IPS-20b (cell line): ENCODE results near the gene COMMD3.
"Not testable (repeated sequence)": the region's sequence is repeated elsewhere in the genome, so short reads cannot be mapped to it uniquely, and the experiment has no call there.

Experiments
- H3K27ac ChIP-seq: one replicate; pipeline ENCODE4 v1.5.1; 2013; ENCODE audit warnings: low read length
- H3K27me3 ChIP-seq: 2 replicates; pipeline ENCODE4 v1.6.1; 2013; ENCODE audit warnings: mild to moderate bottlenecking, low read length, inconsistent platforms; ENCODE audit not compliant: insufficient read depth
- H3K36me3 ChIP-seq: 2 replicates; pipeline ENCODE4 v1.6.1; 2013; ENCODE audit warnings: low read depth, mild to moderate bottlenecking, inconsistent platforms, low read length, moderate library complexity; ENCODE audit not compliant: insufficient read depth
- H3K4me1 ChIP-seq: 2 replicates; pipeline ENCODE4 v1.6.1; 2013; ENCODE audit warnings: mild to moderate bottlenecking, control low read depth, inconsistent platforms, low read length, moderate library complexity; ENCODE audit not compliant: insufficient read depth
- H3K4me3 ChIP-seq: 2 replicates; pipeline ENCODE4 v1.5.1; 2013; ENCODE audit warnings: mild to moderate bottlenecking, low read length, inconsistent platforms
- H3K9ac ChIP-seq: 2 replicates; pipeline ENCODE4 v1.6.1; 2013; ENCODE audit warnings: low read depth, mild to moderate bottlenecking, inconsistent platforms, low read length, moderate library complexity
- H3K9me3 ChIP-seq: 2 replicates; pipeline ENCODE4 v1.6.1; 2013; ENCODE audit warnings: mild to moderate bottlenecking, low read depth, low read length, inconsistent platforms; ENCODE audit not compliant: insufficient read depth

The COMMD3 gene

DNA sequence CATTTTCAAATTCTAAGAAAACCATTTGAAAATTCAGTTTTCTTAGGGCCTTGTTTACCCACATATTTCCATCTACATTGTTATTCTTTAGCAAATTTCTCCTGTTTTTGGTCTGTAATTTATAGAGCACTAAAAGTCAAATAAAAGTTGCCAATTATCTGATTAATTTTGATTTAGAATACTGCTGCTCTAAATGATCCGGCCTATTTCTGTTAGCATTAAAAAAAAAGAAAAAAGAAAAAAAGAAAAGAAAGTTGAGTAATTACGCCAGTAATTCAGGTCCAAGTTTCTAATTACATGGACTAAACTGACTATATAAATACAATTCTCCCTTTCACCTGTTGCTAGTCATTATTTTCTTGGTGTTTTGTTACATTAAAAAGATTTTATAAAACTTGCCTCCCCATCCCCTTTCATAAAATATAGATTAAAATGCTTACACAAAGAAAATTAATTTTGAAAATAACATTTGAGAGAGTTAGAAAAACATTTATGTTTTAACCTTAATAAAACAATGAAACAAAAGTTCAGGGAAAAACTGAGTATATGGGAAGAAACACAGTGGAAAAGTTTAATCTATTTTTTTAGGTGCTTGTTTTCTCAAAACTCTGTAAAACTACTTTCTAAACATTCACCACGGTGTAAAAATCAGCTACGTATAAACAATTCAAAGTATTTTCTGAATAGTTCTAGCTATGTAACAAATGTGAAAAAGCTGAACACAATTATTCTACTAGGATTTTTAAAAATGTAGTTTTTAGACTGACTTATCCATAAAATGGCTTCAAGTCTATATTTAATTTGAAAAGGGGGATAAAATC is 6.8 kb upstream of the COMMD3 start:
- no peak overlapping the region for H3K9ac ChIP-seq
- no peaks in the 10 kb centered on the region for H3K4me1 ChIP-seq
- no peak overlapping the region for H3K27ac ChIP-seq
- H3K36me3 ChIP-seq: no peaks in the 10 kb centered on the region
- peaks cover 17% of the 10 kb centered on the region for H3K27me3 ChIP-seq
- H3K4me3 ChIP-seq: no peak overlapping the region
- H3K9me3 ChIP-seq: no peaks in the 10 kb centered on the region

DNA sequence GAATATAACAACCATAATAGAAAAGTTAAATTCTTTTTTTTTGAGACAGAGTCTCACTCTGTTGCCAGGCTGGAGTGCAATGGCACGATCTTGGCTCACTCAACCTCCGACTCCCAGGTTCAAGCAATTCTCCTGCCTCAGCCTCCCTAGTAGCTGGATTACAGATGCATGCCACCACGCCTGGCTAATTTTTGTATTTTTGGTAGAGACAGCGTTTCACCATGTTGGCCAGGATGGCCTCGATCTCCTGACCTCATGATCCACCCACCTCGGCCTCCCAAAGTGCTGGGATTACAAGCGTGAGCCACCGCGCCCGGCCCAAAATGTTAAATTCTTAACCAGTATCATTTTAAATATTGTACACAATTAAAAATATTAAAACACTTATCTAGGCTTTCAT is 6.2 kb upstream of the COMMD3 start:
- H3K27ac ChIP-seq, H3K4me1 ChIP-seq, H3K4me3 ChIP-seq, H3K36me3 ChIP-seq, H3K9me3 ChIP-seq, H3K9ac ChIP-seq: not testable (repeated sequence)
- peaks cover 23% of the 10 kb centered on the region for H3K27me3 ChIP-seq

DNA sequence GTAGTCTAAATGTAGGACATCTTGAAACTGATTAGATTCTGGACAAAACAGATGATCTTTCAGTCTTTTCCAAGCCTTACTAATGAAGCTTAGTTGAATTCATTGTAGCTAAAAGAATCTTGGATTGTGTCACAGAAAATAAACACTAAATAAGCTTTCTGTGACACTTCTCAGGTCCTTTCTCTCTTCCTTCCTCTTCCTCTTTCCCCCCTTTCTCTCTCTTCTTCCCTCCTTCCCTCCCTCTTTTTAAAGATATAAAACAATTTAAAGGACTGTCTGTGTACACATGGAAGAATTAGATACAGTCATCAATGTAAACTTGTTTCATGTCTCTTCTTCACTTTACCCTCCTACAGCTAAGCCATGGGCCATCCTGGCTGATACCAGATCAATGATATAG is 5.3 kb upstream of the COMMD3 start:
- Histone ChIP-seq H3K4me1 (peaks cover 4% of the 10 kb centered on the region; the same call in 1 of the 2 replicates), H3K4me3 (no peak overlapping the region), H3K9me3 (no peaks in the 10 kb centered on the region), H3K27me3 (peaks cover 31% of the 10 kb centered on the region), H3K27ac (no peak overlapping the region), H3K36me3 (no peaks in the 10 kb centered on the region), H3K9ac (no peak overlapping the region)

DNA sequence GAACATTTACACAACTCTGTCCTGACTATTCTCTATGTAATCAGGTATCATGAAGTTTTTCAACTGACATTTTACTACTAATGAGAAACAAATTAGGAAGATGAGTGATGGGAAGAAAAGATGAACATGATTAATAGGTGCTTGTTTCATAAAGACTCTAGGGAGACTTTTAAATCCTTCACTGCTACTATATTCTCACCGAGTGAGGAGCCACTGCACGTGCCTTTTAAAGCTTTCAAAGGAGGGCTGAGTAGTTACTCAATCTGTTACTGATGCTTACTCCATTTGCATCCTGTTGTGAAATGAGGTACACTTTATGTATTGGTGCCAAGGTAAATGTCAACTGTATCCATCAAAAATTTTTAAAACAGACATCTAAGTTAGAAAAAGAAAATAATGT is 1.3 kb upstream of the COMMD3 start:
- H3K27me3 ChIP-seq: peaks cover 65% of the 10 kb centered on the region
- no peak overlapping the region for H3K9ac ChIP-seq
- no peaks in the 10 kb centered on the region for H3K9me3 ChIP-seq

DNA sequence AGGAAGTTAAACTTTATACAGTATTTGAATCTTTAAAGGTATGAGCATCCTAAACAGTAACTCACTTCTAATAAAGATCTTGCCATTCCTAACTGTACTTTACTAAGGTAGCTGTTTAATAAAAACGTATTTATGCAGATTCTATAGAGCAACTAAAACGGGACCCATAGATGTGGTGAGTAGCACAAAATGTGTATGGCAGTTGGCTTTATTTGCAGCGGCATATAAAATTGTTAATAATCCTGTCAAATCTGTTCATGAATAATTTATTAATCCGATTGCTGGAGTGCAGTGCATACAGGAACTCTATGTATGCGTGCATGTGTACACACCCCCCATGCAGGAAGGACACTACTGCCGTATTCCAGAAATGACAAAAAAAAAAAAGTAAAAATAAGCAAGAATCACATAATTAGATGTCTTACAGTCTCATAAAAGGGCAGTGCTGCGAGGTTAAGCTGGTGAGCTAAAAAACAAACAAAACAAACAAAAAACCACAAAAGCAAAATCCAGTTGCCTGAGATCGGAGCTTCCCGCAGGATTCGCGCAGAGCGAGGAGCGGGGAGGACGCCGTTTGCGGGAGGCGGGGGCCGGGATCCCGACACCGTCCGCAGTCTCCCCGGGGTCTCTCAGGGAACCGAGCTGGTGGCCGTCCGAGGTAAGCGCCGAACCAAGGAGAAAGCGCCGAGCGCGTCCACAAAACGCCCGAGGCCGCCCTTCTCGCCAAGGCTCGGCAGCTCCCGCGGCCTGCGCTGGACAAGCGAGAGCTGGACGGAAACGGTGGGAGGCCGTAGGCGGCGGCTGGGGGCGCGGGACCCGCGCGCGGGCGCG is 518 bp upstream of the COMMD3 start:
- peak overlapping the region; percentile 72 for H3K4me3 ChIP-seq
- H3K9ac ChIP-seq: peak overlapping the region; percentile 19; the same call in 1 of the 2 replicates
- H3K27me3 ChIP-seq: peaks cover 70% of the 10 kb centered on the region

More for the DNA sequence above, 1.3 kb upstream of the COMMD3 start:
- Histone ChIP-seq H3K4me3 (no peak overlapping the region), H3K4me1 (peaks cover 19% of the 10 kb centered on the region; the same call in 1 of the 2 replicates), H3K27ac (no peak overlapping the region), H3K36me3 (no peaks in the 10 kb centered on the region)

DNA sequence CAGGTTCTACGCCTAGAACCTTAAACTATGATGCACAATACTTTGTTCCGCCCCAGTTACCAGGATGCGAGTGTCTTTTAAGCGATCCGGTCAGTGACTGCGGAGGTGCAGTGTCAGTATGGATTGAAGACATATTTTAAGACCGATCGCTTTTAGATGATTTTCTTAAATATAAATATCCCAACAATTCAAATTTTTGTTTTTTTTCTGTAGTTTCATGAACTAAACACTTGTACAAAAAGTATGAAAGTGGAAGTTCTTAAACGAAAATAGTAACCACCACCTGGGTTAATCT is 835 bp downstream of the COMMD3 start:
- H3K27me3 ChIP-seq: peaks cover 73% of the 10 kb centered on the region
- H3K36me3 ChIP-seq: no peaks in the 10 kb centered on the region
- no peaks in the 10 kb centered on the region for H3K9me3 ChIP-seq
- peak overlapping the region; percentile 80 for H3K4me3 ChIP-seq
- peak overlapping the region; percentile 16; the same call in 1 of the 2 replicates for H3K9ac ChIP-seq
- no peak overlapping the region for H3K27ac ChIP-seq
- peaks cover 22% of the 10 kb centered on the region; the same call in 1 of the 2 replicates for H3K4me1 ChIP-seq

More for the DNA sequence above, 518 bp upstream of the COMMD3 start:
- peaks cover 22% of the 10 kb centered on the region; the same call in 1 of the 2 replicates for H3K4me1 ChIP-seq
- H3K9me3 ChIP-seq: no peaks in the 10 kb centered on the region
- no peaks in the 10 kb centered on the region for H3K36me3 ChIP-seq
- H3K27ac ChIP-seq: no peak overlapping the region

DNA sequence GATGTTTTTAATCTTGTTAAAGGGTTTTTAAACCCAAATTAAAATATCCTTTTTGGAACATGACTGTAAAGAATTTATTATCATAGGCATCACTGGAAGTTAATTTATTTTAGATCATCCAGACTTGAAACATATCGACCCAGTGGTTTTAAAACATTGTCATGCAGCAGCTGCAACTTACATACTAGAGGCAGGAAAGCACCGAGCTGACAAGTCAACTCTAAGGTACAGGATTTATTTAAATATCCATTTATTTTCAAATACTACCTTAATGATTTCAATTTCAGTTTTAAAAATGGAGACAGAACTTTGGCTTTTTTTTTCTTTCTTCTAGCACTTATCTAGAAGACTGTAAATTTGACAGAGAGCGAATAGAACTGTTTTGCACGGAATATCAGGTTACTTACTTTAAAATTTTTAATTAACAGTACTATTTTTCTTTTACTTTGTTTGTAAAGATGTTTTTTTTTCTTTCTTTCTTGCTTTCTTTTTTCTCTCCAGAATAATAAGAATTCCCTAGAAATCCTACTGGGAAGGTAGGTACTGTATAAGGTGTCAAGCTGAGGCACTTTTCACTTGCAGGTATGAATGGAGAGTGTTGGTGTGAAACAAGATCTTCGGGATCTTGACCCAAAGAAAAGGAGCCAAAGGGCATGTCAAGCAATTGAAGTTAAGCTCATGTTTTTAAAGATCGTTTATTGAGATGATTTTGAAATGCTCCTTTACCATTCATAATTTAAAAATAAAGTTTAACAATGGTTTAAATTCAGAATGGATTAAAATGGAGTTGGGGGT is 1.8 kb downstream of the COMMD3 start:
- H3K27ac ChIP-seq: no peak overlapping the region

DNA sequence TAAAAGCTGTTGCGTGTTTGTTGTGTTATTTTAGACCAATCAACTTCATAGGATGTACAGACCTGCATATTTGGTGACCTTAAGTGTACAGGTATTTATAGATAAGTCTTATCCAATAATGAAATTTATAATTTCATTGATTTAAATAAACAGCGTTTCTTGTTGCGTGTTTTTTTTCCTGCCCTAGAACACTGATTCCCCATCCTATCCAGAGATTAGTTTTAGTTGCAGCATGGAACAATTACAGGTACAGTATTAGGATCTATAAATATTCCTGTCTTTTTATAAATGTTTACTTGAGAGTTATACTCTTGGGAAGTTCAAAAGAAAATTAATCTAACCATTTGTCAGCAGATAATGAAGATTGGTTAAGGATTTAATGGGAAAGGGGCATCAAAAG is 2.6 kb downstream of the COMMD3 start:
- peaks cover 26% of the 10 kb centered on the region; the same call in 1 of the 2 replicates for H3K4me1 ChIP-seq
- no peak overlapping the region for H3K27ac ChIP-seq
- peaks cover 80% of the 10 kb centered on the region for H3K27me3 ChIP-seq

More for the DNA sequence above, 1.8 kb downstream of the COMMD3 start:
- H3K4me3 ChIP-seq: no peak overlapping the region
- H3K27me3 ChIP-seq: peaks cover 80% of the 10 kb centered on the region
- H3K9ac ChIP-seq: no peak overlapping the region
- H3K36me3 ChIP-seq: no peaks in the 10 kb centered on the region
- H3K4me1 ChIP-seq: peaks cover 22% of the 10 kb centered on the region; the same call in 1 of the 2 replicates
- no peaks in the 10 kb centered on the region for H3K9me3 ChIP-seq

DNA sequence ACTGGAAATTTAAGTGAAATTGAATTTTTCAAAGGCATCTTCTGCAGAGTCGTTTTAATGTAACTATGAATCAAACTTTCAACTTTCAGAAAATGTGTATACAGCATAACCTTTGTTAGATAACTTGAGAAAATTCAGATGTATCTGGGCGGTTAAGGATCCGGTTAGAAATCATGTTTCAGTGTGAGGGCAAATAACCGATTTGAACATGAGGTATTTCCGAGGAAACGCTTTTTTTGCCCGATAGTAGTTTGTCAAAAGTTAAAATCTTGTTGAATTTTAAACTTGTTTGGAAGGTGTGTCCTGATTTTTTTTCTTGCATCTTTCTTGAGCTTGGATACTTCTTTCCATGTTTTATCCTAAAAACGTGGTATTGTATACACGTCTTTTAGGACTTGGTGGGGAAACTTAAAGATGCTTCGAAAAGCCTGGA is 3.4 kb downstream of the COMMD3 start:
- no peaks in the 10 kb centered on the region for H3K36me3 ChIP-seq
- peaks cover 80% of the 10 kb centered on the region for H3K27me3 ChIP-seq
- H3K9ac ChIP-seq: no peak overlapping the region
- H3K27ac ChIP-seq: no peak overlapping the region
- no peaks in the 10 kb centered on the region for H3K9me3 ChIP-seq
- H3K4me1 ChIP-seq: peaks cover 33% of the 10 kb centered on the region; the same call in 1 of the 2 replicates
- no peak overlapping the region for H3K4me3 ChIP-seq

More for the DNA sequence above, 2.6 kb downstream of the COMMD3 start:
- no peaks in the 10 kb centered on the region for H3K36me3 ChIP-seq
- no peaks in the 10 kb centered on the region for H3K9me3 ChIP-seq
- H3K9ac ChIP-seq: no peak overlapping the region
- H3K4me3 ChIP-seq: no peak overlapping the region

DNA sequence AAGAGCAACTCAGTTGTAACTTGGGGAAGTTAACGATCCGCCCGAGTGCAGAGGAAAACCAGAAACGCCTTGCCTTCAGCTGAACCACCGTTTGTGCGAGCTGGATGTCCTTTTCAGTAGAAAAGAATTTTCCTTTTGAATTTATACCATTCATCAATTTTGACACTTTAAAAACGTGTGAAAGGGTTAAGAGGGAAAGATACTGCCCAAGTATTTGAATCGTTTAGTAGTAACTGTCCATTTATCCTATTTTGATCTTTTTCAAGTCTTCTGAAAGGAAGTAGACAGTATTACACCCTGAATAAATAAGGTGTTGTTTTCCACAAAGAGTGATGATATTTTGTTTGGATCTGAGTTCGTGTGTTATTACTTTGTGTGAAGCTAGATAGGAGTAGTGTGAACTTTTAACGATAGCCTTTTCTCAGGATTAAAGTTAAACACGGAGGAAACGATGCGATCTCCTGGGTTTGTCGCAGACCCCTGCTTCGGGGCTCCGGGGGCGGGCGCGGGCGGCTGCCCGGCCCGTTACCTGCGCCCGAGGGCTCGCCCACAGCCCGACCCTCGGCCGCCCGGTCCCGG is 3.9 kb downstream of the COMMD3 start:
- no peak overlapping the region for H3K9ac ChIP-seq
- H3K27ac ChIP-seq: no peak overlapping the region
- peaks cover 38% of the 10 kb centered on the region; the same call in 1 of the 2 replicates for H3K4me1 ChIP-seq
- H3K4me3 ChIP-seq: peak overlapping the region; percentile 51
- peaks cover 80% of the 10 kb centered on the region for H3K27me3 ChIP-seq
- H3K36me3 ChIP-seq: no peaks in the 10 kb centered on the region
- H3K9me3 ChIP-seq: no peaks in the 10 kb centered on the region
